ENCODE data around the gene RPTOR. TPM values are rescaled to one million over a fixed set of nuclear protein-coding genes. Genes with fewer than 3 reads are reported as not detected.

RPTOR gene
- total RNA-seq, 3 donors from 2014 or later = 21.4 to 27.5 (median 23.6) TPM

- no peak for DNase-seq (ENCODE audit: low spot score in 2 of 2)
- Histone ChIP-seq H3K27me3 (no peaks in the 10 kb centered on the region), H3K36me3 (no peaks in the 10 kb centered on the region), H3K4me1 (no peaks in the 10 kb centered on the region), H3K9me3 (no peaks in the 10 kb centered on the region), H3K4me3 (no peak overlapping the region), H3K27ac (peak overlapping the region in 1 of 2 donors; percentile 75)
- intact Hi-C loops (cut with DNase I; ENCODE audit: low total_unique reads) = no loop called here
- no peak for TF ChIP-seq CTCF (IDR thresholded peaks at IDR 0.05)
- no peak for TF ChIP-seq POLR2AphosphoS5 (IDR thresholded peaks at IDR 0.05)
- no peak for TF ChIP-seq POLR2A (IDR thresholded peaks at IDR 0.05)
Observed at GRCh38 chr17:80890196-80890920, 345.7 kb downstream of the RPTOR start.

- DNase-seq (ENCODE audit: low spot score in 2 of 2) = no peak
- intact Hi-C loops (cut with DNase I; ENCODE audit: low total_unique reads) = no loop called here
- TF ChIP-seq POLR2A (IDR thresholded peaks at IDR 0.05) = no peak
- TF ChIP-seq POLR2AphosphoS5 (IDR thresholded peaks at IDR 0.05) = no peak
- no peak for TF ChIP-seq CTCF (IDR thresholded peaks at IDR 0.05)
- H3K4me1 ChIP-seq = no peaks in the 10 kb centered on the region
- H3K9me3 ChIP-seq = no peaks in the 10 kb centered on the region
- H3K4me3 ChIP-seq = no peak overlapping the region
- no peaks in the 10 kb centered on the region for H3K27me3 ChIP-seq
- H3K36me3 ChIP-seq = no peaks in the 10 kb centered on the region
- peak overlapping the region; percentile 63 to 75 for H3K27ac ChIP-seq
Observed at GRCh38 chr17:80890921-80891396, 346.3 kb downstream of the RPTOR start.

GRCh38 chr17:80891397-80892018 lies 346.9 kb downstream of the RPTOR start:
- no peaks in the 10 kb centered on the region for H3K9me3 ChIP-seq
- DNase-seq (ENCODE audit: low spot score in 2 of 2) = peak in 1 of 2 donors; percentile 51
- no peak for TF ChIP-seq CTCF (IDR thresholded peaks at IDR 0.05)
- no peak for TF ChIP-seq POLR2A (IDR thresholded peaks at IDR 0.05)
- no peak for TF ChIP-seq POLR2AphosphoS5 (IDR thresholded peaks at IDR 0.05)
- H3K27ac ChIP-seq = peak overlapping the region; percentile 63 to 75
- no peaks in the 10 kb centered on the region for H3K27me3 ChIP-seq
- H3K4me1 ChIP-seq = no peaks in the 10 kb centered on the region
- intact Hi-C loops (cut with DNase I; ENCODE audit: low total_unique reads) = no loop called here
- H3K36me3 ChIP-seq = no peaks in the 10 kb centered on the region
- H3K4me3 ChIP-seq = no peak overlapping the region

- H3K4me3 ChIP-seq = no peak overlapping the region
- intact Hi-C loops (cut with DNase I; ENCODE audit: low total_unique reads) = no loop called here
- TF ChIP-seq POLR2A (IDR thresholded peaks at IDR 0.05) = no peak
- no peak for TF ChIP-seq CTCF (IDR thresholded peaks at IDR 0.05)
- no peak for TF ChIP-seq POLR2AphosphoS5 (IDR thresholded peaks at IDR 0.05)
- H3K9me3 ChIP-seq = no peaks in the 10 kb centered on the region
- H3K4me1 ChIP-seq = no peaks in the 10 kb centered on the region
- H3K27ac ChIP-seq = peak overlapping the region in 1 of 2 donors; percentile 75
- no peaks in the 10 kb centered on the region for H3K27me3 ChIP-seq
- peak in 1 of 2 donors; percentile 54 for DNase-seq (ENCODE audit: low spot score in 2 of 2)
- H3K36me3 ChIP-seq = no peaks in the 10 kb centered on the region
Observed at GRCh38 chr17:80892019-80892855, 347.6 kb downstream of the RPTOR start.
